K562 (cell line): ENCODE results near the gene RTN4. TPM values are rescaled to one million over a fixed set of nuclear protein-coding genes. Genes with fewer than 3 reads are reported as not detected.

ENCODE experiments used
- CBX8 ChIP-seq: fragments of 200-600 bp; sonication (generic); IDR thresholded peaks from 2 replicates; pipeline ENCODE4 v1.6.1; 2012; ENCODE audit warnings: borderline replicate concordance, mixed run types, low read depth, mild to moderate bottlenecking, moderate library complexity, mixed read lengths, low read length, control low read depth, inconsistent platforms; ENCODE audit not compliant: poor library complexity, severe bottlenecking; ENCODE audit errors: extremely low read depth
- FOXK2 ChIP-seq, 2 experiments: fragments of 450-650 bp; IDR thresholded peaks in 1 of 2; conservative IDR thresholded peaks in 1 of 2; 2 replicates each; pipeline ENCODE4 v1.6.1; 2016; ENCODE audit warnings: low read depth in 2 of 2, mild to moderate bottlenecking in 1 of 2
- ILK ChIP-seq: fragments of 450-650 bp; IDR thresholded peaks from 2 replicates; pipeline ENCODE4 v1.6.1; 2016; ENCODE audit warnings: missing genetic modification characterization, low read depth, mild to moderate bottlenecking, missing compliant biosample characterization, moderate library complexity, borderline replicate concordance
- KLF1 ChIP-seq: fragments of 450-650 bp; IDR thresholded peaks from 2 replicates; pipeline ENCODE4 v1.6.1; 2016; ENCODE audit warnings: missing genetic modification characterization, missing compliant biosample characterization
- NR2C2 ChIP-seq, 2 experiments: fragments of 200-800 bp in 1 of 2; sonication (Bioruptor generic) in 1 of 2; sonication (generic) in 1 of 2; formaldehyde crosslinking in 1 of 2; IDR thresholded peaks; 2 replicates each; pipeline versions ENCODE4 v1.6.1 to v1.8.0; 2016 to 2022; ENCODE audit warnings: mild to moderate bottlenecking in 1 of 2, missing compliant biosample characterization in 1 of 2, missing genetic modification characterization in 1 of 2, missing genetic modification reagents in 1 of 2
- PHB2 ChIP-seq: fragments of 450-650 bp; IDR thresholded peaks from 2 replicates; pipeline ENCODE4 v1.6.1; 2017; ENCODE audit warnings: low read depth
- ZBED1 ChIP-seq: IDR thresholded peaks from 2 replicates; pipeline ENCODE4 v1.6.1; 2014
- ZNF121 ChIP-seq: sonication (generic); formaldehyde crosslinking; conservative IDR thresholded peaks from 2 replicates; pipeline ENCODE4 v1.8.0; 2022; ENCODE audit warnings: missing genetic modification reagents
- polyA plus RNA-seq, 8 experiments: library from polyadenylated mRNA; depleted of rRNA in 4 of 8; stranded (reverse) in 5 of 8; unstranded in 3 of 8; fragments of >200 nt; fragmentation: Nextera tagmentation in 2 of 8; fragmentation: Illumina TruSeq in 1 of 8; extraction: Ambion mirVana in 2 of 8; extraction: Trizol in 1 of 8; gene quantifications; 2 replicates each; pipeline versions ENCODE4 v1.2.1 to v1.2.3, GENCODE V29; 2011 to 2014; ENCODE audit warnings: inconsistent platforms in 1 of 8, missing spikeins in 1 of 8
- total RNA-seq, 7 experiments: library from RNA; depleted of rRNA in 6 of 7; stranded (reverse); fragments of >200 nt in 6 of 7; fragmentation: Illumina TruSeq in 2 of 7; extraction: Trizol in 2 of 7; gene quantifications; 2 replicates each; pipeline versions ENCODE4 v1.2.1 to v1.2.3, GENCODE V29; 2011 to 2021; ENCODE audit warnings: low replicate concordance in 1 of 7
- TF ChIP-seq, protein P1 (sequence below): fragments of 450-650 bp; formaldehyde crosslinking; IDR thresholded peaks from 2 replicates; pipeline ENCODE4 v1.4.0; 2020; ENCODE audit warnings: mild to moderate bottlenecking, mixed read lengths
- TF ChIP-seq, protein P2 (sequence below): fragments of 200-800 bp; sonication (Bioruptor generic); IDR thresholded peaks from 2 replicates; pipeline ENCODE4 v1.6.1; 2016; ENCODE audit warnings: missing genetic modification characterization, missing compliant biosample characterization
- TF ChIP-seq, protein P3 (sequence below): sonication (generic); formaldehyde crosslinking; IDR thresholded peaks from 2 replicates; pipeline ENCODE4 v1.8.0; 2023; ENCODE audit warnings: mild to moderate bottlenecking, missing genetic modification reagents
- TF ChIP-seq, protein P4 (sequence below): fragments of 250-450 bp; sonication (Bioruptor Pico); IDR thresholded peaks from 2 replicates; pipeline ENCODE4 v1.5.0; 2021
- TF ChIP-seq, protein P5 (sequence below): fragments of 450-650 bp; IDR thresholded peaks from 2 replicates; pipeline ENCODE4 v1.6.1; 2016; ENCODE audit warnings: missing biosample characterization, missing genetic modification characterization

RTN4 gene
- total and polyA plus RNA-seq, 9 of the 15 experiments (the other 6 are each of a cell fraction or from before 2014, with no cell fraction given), result 73.0 to 248 (median 116) TPM

DNA sequence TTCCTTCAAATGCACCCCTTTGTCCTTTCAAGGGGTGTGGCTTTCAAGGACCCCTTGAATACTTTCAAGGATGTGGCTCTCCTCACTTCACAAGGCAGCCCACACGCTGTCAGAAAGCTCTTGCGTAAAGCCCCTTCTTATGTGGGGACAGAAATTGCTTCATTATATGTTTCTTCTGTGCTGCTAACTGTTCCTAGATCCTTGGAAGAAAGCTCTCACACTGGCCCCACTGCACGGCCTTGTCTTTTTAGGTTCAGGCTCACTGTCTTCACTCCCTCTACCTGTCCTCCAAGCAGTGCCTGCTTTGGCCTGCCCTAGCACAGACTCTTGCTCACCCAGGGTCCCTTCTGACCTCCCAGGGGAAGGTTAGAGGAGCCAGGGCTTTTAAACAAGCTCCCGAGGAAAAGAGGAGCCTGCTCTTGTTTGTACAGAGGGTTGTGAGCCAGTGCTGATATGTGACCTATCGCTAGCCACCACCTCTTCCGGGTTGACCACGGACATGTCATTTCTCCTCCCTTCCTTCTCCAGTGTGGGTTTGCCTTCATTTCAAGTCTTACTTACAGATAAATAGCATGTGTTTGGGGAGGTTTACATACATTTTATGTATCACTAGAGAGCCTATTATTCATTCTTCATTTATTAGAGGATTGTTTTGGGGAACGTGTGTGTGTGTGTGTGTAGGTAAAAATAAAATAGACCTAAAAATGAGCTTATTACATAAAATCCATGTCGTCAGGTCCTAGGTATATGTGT is 94.7 kb downstream of the RTN4 start (continued):
- TF ChIP-seq, protein P1, sequence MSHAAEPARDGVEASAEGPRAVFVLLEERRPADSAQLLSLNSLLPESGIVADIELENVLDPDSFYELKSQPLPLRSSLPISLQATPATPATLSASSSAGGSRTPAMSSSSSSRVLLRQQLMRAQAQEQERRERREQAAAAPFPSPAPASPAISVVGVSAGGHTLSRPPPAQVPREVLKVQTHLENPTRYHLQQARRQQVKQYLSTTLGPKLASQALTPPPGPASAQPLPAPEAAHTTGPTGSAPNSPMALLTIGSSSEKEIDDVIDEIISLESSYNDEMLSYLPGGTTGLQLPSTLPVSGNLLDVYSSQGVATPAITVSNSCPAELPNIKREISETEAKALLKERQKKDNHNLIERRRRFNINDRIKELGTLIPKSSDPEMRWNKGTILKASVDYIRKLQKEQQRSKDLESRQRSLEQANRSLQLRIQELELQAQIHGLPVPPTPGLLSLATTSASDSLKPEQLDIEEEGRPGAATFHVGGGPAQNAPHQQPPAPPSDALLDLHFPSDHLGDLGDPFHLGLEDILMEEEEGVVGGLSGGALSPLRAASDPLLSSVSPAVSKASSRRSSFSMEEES, result no peak
- TF ChIP-seq, protein P2, sequence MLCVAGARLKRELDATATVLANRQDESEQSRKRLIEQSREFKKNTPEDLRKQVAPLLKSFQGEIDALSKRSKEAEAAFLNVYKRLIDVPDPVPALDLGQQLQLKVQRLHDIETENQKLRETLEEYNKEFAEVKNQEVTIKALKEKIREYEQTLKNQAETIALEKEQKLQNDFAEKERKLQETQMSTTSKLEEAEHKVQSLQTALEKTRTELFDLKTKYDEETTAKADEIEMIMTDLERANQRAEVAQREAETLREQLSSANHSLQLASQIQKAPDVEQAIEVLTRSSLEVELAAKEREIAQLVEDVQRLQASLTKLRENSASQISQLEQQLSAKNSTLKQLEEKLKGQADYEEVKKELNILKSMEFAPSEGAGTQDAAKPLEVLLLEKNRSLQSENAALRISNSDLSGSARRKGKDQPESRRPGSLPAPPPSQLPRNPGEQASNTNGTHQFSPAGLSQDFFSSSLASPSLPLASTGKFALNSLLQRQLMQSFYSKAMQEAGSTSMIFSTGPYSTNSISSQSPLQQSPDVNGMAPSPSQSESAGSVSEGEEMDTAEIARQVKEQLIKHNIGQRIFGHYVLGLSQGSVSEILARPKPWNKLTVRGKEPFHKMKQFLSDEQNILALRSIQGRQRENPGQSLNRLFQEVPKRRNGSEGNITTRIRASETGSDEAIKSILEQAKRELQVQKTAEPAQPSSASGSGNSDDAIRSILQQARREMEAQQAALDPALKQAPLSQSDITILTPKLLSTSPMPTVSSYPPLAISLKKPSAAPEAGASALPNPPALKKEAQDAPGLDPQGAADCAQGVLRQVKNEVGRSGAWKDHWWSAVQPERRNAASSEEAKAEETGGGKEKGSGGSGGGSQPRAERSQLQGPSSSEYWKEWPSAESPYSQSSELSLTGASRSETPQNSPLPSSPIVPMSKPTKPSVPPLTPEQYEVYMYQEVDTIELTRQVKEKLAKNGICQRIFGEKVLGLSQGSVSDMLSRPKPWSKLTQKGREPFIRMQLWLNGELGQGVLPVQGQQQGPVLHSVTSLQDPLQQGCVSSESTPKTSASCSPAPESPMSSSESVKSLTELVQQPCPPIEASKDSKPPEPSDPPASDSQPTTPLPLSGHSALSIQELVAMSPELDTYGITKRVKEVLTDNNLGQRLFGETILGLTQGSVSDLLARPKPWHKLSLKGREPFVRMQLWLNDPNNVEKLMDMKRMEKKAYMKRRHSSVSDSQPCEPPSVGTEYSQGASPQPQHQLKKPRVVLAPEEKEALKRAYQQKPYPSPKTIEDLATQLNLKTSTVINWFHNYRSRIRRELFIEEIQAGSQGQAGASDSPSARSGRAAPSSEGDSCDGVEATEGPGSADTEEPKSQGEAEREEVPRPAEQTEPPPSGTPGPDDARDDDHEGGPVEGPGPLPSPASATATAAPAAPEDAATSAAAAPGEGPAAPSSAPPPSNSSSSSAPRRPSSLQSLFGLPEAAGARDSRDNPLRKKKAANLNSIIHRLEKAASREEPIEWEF (CRISPR knock-in tag), result no peak; the same call in none of the 2 replicates
- peak; percentile 58 to 77 for TF ChIP-seq FOXK2 (conservative IDR thresholded peaks at IDR 0.05 in 1 of 2, IDR thresholded peaks at IDR 0.05 in 1 of 2; ENCODE audit: low read depth in 2 of 2)
- TF ChIP-seq, protein P3, sequence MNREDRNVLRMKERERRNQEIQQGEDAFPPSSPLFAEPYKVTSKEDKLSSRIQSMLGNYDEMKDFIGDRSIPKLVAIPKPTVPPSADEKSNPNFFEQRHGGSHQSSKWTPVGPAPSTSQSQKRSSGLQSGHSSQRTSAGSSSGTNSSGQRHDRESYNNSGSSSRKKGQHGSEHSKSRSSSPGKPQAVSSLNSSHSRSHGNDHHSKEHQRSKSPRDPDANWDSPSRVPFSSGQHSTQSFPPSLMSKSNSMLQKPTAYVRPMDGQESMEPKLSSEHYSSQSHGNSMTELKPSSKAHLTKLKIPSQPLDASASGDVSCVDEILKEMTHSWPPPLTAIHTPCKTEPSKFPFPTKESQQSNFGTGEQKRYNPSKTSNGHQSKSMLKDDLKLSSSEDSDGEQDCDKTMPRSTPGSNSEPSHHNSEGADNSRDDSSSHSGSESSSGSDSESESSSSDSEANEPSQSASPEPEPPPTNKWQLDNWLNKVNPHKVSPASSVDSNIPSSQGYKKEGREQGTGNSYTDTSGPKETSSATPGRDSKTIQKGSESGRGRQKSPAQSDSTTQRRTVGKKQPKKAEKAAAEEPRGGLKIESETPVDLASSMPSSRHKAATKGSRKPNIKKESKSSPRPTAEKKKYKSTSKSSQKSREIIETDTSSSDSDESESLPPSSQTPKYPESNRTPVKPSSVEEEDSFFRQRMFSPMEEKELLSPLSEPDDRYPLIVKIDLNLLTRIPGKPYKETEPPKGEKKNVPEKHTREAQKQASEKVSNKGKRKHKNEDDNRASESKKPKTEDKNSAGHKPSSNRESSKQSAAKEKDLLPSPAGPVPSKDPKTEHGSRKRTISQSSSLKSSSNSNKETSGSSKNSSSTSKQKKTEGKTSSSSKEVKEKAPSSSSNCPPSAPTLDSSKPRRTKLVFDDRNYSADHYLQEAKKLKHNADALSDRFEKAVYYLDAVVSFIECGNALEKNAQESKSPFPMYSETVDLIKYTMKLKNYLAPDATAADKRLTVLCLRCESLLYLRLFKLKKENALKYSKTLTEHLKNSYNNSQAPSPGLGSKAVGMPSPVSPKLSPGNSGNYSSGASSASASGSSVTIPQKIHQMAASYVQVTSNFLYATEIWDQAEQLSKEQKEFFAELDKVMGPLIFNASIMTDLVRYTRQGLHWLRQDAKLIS (CRISPR knock-in tag), result no peak
- TF ChIP-seq NR2C2 (CRISPR knock-in tag; IDR thresholded peaks at IDR 0.05), result peak; percentile 75
- peak; percentile 96 for TF ChIP-seq NR2C2 (tag; IDR thresholded peaks at IDR 0.05)
- TF ChIP-seq PHB2, result no peak
- TF ChIP-seq, protein P4, sequence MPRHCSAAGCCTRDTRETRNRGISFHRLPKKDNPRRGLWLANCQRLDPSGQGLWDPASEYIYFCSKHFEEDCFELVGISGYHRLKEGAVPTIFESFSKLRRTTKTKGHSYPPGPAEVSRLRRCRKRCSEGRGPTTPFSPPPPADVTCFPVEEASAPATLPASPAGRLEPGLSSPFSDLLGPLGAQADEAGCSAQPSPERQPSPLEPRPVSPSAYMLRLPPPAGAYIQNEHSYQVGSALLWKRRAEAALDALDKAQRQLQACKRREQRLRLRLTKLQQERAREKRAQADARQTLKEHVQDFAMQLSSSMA (CRISPR knock-in tag), result no peak
- no peak for TF ChIP-seq ILK (tag)
- TF ChIP-seq, protein P5, sequence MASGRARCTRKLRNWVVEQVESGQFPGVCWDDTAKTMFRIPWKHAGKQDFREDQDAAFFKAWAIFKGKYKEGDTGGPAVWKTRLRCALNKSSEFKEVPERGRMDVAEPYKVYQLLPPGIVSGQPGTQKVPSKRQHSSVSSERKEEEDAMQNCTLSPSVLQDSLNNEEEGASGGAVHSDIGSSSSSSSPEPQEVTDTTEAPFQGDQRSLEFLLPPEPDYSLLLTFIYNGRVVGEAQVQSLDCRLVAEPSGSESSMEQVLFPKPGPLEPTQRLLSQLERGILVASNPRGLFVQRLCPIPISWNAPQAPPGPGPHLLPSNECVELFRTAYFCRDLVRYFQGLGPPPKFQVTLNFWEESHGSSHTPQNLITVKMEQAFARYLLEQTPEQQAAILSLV, result no peak
- TF ChIP-seq ZBED1, result no peak
- TF ChIP-seq CBX8, result no peak
- 0 out of 2 replicates have a peak, but pooled peaks have one; percentile 50 for TF ChIP-seq KLF1 (tag)
- TF ChIP-seq ZNF121 (CRISPR knock-in tag), result no peak
